HepG2 (cell line): ENCODE data around the gene FURIN.

Experiments
- MED13 ChIP-seq: sonication (generic); formaldehyde crosslinking; IDR thresholded peaks from 2 replicates; pipeline ENCODE4 v1.5.0; 2020; ENCODE audit warnings: missing genetic modification reagents
- TF ChIP-seq, protein P1 (sequence below): sonication (generic); formaldehyde crosslinking; IDR thresholded peaks from 2 replicates; pipeline ENCODE4 v1.9.0; 2021; ENCODE audit warnings: missing genetic modification reagents, borderline replicate concordance
- TF ChIP-seq, protein P2 (sequence below): sonication (generic); formaldehyde crosslinking; conservative IDR thresholded peaks from 2 replicates; pipeline ENCODE4 v1.5.0; 2020; ENCODE audit warnings: missing genetic modification reagents

DNA sequence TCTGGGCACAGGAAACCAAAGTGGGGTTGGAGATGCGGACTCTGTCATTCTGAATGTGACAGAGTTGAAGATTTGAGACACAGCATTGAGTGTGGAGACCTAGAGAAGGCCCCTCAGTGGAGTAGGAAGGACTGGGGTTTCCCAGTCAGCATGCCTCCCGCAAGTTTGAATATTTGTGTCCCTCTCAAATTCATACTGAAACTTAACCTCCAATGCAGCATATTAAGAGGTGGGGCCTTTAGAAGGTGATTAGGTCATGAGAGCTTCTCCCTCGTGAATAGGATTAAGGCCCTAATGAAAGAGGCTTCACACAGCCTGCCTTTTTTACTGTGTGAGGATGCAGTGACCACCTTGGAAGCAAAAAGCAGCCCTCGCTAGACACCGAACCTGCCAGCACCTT, 56.0 kb downstream of the FURIN start:
- TF ChIP-seq, protein P1, sequence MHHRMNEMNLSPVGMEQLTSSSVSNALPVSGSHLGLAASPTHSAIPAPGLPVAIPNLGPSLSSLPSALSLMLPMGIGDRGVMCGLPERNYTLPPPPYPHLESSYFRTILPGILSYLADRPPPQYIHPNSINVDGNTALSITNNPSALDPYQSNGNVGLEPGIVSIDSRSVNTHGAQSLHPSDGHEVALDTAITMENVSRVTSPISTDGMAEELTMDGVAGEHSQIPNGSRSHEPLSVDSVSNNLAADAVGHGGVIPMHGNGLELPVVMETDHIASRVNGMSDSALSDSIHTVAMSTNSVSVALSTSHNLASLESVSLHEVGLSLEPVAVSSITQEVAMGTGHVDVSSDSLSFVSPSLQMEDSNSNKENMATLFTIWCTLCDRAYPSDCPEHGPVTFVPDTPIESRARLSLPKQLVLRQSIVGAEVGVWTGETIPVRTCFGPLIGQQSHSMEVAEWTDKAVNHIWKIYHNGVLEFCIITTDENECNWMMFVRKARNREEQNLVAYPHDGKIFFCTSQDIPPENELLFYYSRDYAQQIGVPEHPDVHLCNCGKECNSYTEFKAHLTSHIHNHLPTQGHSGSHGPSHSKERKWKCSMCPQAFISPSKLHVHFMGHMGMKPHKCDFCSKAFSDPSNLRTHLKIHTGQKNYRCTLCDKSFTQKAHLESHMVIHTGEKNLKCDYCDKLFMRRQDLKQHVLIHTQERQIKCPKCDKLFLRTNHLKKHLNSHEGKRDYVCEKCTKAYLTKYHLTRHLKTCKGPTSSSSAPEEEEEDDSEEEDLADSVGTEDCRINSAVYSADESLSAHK (CRISPR knock-in tag), result no peak
- TF ChIP-seq, protein P2, sequence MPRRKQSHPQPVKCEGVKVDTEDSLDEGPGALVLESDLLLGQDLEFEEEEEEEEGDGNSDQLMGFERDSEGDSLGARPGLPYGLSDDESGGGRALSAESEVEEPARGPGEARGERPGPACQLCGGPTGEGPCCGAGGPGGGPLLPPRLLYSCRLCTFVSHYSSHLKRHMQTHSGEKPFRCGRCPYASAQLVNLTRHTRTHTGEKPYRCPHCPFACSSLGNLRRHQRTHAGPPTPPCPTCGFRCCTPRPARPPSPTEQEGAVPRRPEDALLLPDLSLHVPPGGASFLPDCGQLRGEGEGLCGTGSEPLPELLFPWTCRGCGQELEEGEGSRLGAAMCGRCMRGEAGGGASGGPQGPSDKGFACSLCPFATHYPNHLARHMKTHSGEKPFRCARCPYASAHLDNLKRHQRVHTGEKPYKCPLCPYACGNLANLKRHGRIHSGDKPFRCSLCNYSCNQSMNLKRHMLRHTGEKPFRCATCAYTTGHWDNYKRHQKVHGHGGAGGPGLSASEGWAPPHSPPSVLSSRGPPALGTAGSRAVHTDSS (CRISPR knock-in tag), result no peak
- no peak for TF ChIP-seq MED13 (CRISPR knock-in tag)
